ENCODE measurements around the gene FREY1.

- TF ChIP-seq, protein P1, sequence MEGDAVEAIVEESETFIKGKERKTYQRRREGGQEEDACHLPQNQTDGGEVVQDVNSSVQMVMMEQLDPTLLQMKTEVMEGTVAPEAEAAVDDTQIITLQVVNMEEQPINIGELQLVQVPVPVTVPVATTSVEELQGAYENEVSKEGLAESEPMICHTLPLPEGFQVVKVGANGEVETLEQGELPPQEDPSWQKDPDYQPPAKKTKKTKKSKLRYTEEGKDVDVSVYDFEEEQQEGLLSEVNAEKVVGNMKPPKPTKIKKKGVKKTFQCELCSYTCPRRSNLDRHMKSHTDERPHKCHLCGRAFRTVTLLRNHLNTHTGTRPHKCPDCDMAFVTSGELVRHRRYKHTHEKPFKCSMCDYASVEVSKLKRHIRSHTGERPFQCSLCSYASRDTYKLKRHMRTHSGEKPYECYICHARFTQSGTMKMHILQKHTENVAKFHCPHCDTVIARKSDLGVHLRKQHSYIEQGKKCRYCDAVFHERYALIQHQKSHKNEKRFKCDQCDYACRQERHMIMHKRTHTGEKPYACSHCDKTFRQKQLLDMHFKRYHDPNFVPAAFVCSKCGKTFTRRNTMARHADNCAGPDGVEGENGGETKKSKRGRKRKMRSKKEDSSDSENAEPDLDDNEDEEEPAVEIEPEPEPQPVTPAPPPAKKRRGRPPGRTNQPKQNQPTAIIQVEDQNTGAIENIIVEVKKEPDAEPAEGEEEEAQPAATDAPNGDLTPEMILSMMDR (IDR thresholded peaks at IDR 0.05), result no peak
- TF ChIP-seq EZH2 (IDR thresholded peaks at IDR 0.05; ENCODE audit: borderline replicate concordance, insufficient read depth, low read depth, low read length, poor library complexity, severe bottlenecking), result no peak
Measured at GRCh38 chr11:45913514-45913913, 6.4 kb upstream of the FREY1 start.

Measured in B cell (primary cell).